SJSA1 (cell line): ENCODE results near the gene CNBP. TPM values are rescaled to one million over a fixed set of nuclear protein-coding genes. Genes with fewer than 3 reads are reported as not detected.

ENCODE experiments used
- DNase-seq, 2 experiments: peaks; one replicate each; pipeline ENCODE4 v3.0.0-alpha.2; 2015 to 2020; ENCODE audit warnings: low spot score in 2 of 2, low read depth in 1 of 2
- H3K27ac ChIP-seq: fragments of 250-450 bp; sonication (Bioruptor Pico); 2 replicates; pipeline ENCODE4 v1.5.1; 2020; ENCODE audit warnings: mild to moderate bottlenecking, moderate library complexity
- H3K27me3 ChIP-seq: fragments of 250-450 bp; sonication (Bioruptor Pico); replicated peaks from 2 replicates; pipeline ENCODE4 v1.5.1; 2020; ENCODE audit warnings: mild to moderate bottlenecking, moderate library complexity
- H3K36me3 ChIP-seq: fragments of 250-450 bp; sonication (Bioruptor Pico); 2 replicates; pipeline ENCODE4 v1.5.1; 2020; ENCODE audit warnings: mild to moderate bottlenecking
- H3K4me1 ChIP-seq: fragments of 250-450 bp; sonication (Bioruptor Pico); replicated peaks from 2 replicates; pipeline ENCODE4 v1.6.1; 2021; ENCODE audit warnings: mild to moderate bottlenecking
- H3K4me3 ChIP-seq: fragments of 250-450 bp; sonication (Bioruptor Pico); 2 replicates; pipeline ENCODE4 v1.5.1; 2020; ENCODE audit warnings: mild to moderate bottlenecking
- H3K9me3 ChIP-seq: fragments of 250-450 bp; sonication (Bioruptor Pico); replicated peaks from 2 replicates; pipeline ENCODE4 v1.5.1; 2020; ENCODE audit warnings: mild to moderate bottlenecking
- total RNA-seq: library from RNA; depleted of rRNA; stranded (reverse); fragments of >200 nt; shearing (Covaris generic); gene quantifications from 2 replicates; pipeline ENCODE4 v1.2.3, GENCODE V29; 2014

The CNBP gene
- total RNA-seq, 1 experiment from 2014 or later = 215 TPM

GRCh38 chr3:129132097-129132866 lies 51.4 kb downstream of the CNBP start:
- Histone ChIP-seq H3K4me3 (no peak overlapping the region), H3K4me1 (no peaks in the 10 kb centered on the region), H3K9me3 (no peaks in the 10 kb centered on the region), H3K27ac (no peak overlapping the region), H3K27me3 (no peaks in the 10 kb centered on the region), H3K36me3 (peaks cover 71% of the 10 kb centered on the region)
- DNase-seq = no peak

GRCh38 chr3:129131465-129132088 lies 52.1 kb downstream of the CNBP start:
- H3K4me3 ChIP-seq = no peak overlapping the region
- no peak overlapping the region for H3K27ac ChIP-seq
- H3K9me3 ChIP-seq = no peaks in the 10 kb centered on the region
- H3K27me3 ChIP-seq = no peaks in the 10 kb centered on the region
- no peaks in the 10 kb centered on the region for H3K4me1 ChIP-seq
- peaks cover 68% of the 10 kb centered on the region for H3K36me3 ChIP-seq
- no peak for DNase-seq

DNA sequence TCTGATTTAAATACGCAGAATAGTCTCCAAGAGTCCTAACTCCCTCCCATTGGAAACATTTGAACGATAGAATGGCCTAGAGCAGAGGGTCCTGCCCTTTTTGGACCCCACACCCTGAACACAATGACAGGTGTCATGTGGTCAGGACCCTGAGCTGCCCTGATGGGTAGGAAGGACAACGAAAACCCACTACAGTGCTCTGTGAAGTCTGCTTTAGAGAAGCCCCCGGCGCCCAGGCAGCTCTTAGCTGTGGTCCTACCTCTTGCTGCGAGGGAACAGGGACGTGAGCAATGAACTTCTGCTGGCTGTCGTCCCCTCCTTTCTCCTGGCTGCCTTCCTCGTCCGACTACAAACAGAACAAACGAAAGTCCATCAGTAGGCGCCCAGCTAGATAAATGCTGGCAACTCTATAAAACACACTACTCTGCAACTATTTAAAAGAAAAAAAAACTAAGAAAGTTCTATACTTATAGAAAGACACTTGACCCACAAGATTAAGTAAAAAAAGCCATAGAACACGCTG lies 53.3 kb downstream of the CNBP start:
- no peaks in the 10 kb centered on the region for H3K4me1 ChIP-seq
- no peaks in the 10 kb centered on the region for H3K9me3 ChIP-seq
- peaks cover 64% of the 10 kb centered on the region for H3K36me3 ChIP-seq
- no peak for DNase-seq
- H3K4me3 ChIP-seq = no peak overlapping the region
- no peaks in the 10 kb centered on the region for H3K27me3 ChIP-seq
- no peak overlapping the region for H3K27ac ChIP-seq

GRCh38 chr3:129128357-129129155 lies 55.1 kb downstream of the CNBP start:
- no peak overlapping the region for H3K27ac ChIP-seq
- H3K36me3 ChIP-seq = peaks cover 46% of the 10 kb centered on the region
- H3K9me3 ChIP-seq = no peaks in the 10 kb centered on the region
- H3K4me3 ChIP-seq = no peak overlapping the region
- no peaks in the 10 kb centered on the region for H3K27me3 ChIP-seq
- no peaks in the 10 kb centered on the region for H3K4me1 ChIP-seq
- no peak for DNase-seq

GRCh38 chr3:129126726-129127280 lies 56.9 kb downstream of the CNBP start:
- H3K36me3 ChIP-seq = peaks cover 31% of the 10 kb centered on the region
- H3K4me1 ChIP-seq = no peaks in the 10 kb centered on the region
- no peaks in the 10 kb centered on the region for H3K9me3 ChIP-seq
- no peak overlapping the region for H3K27ac ChIP-seq
- no peak for DNase-seq
- no peak overlapping the region for H3K4me3 ChIP-seq
- H3K27me3 ChIP-seq = no peaks in the 10 kb centered on the region

DNA sequence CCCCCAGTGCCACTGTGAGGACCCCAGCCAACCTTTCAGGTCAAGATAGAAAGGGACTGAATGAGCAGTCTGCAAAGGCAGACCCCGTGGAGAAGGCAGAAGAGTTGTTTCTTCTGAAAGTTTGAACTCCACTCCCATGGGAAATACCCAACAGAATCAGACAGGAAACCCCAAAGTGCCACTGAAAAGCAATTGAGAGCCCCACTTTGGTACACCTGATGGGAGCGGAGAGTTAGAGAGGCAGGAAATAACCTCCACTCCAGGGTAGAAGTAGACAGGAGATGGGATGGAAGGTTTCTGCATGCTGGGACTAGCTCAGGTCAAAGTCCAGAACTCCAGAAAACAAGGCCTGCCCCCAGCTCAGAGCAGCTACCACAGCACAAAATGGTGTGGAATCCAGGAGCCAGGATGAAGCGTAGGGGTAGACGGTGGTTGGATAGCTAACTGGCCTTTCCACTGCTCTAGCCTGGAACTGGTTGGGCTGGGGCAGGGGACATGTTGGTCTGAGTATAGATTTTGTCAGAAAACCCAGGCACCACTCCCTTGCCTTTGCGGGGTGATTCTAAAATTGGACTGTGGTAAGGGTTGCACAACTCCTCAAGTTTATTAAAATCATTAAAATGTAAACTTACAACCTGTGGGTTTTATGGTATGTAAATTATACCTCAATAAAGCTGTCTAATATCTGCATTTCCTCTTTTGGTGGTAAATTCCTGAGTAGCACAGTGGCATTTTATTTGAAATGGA lies 60.2 kb downstream of the CNBP start:
- Histone ChIP-seq H3K36me3 (no peaks in the 10 kb centered on the region; the same call in 1 of the 2 replicates), H3K4me1 (peaks cover 10% of the 10 kb centered on the region), H3K27me3 (no peaks in the 10 kb centered on the region), H3K27ac (no peak overlapping the region), H3K9me3 (no peaks in the 10 kb centered on the region), H3K4me3 (no peak overlapping the region)
- DNase-seq = no peak

DNA sequence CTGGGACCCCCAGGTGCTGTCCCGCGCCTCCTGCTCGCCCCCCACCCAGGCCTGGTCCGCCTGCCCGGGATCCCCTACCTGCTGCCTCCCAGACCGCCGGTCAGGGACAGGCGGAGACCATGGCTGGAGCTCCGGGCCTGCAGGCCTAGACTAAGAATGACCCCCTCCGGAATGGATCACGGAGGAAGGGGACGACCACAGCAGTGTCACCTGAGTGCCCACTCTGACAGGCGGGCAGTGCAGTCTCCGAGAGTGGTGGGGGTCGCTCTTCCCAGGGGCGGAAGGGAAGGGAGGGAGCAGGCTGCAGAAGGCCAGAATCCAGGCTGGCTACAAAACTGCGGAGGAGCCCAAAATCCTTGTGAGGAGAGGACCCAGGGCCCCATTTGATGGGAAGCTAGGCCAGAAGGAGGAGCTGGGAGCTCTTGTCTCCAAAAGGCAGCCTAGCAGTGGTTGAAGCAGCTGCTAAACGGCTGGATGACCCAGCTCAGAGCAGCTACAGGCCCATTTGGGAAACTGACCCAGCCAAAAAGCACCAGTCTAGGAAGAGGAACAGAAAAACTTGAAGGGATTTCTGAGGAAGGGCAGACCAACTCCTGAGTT lies 61.2 kb downstream of the CNBP start:
- H3K27me3 ChIP-seq = no peaks in the 10 kb centered on the region
- no peak overlapping the region for H3K4me3 ChIP-seq
- H3K27ac ChIP-seq = no peak overlapping the region
- H3K36me3 ChIP-seq = peaks cover 9% of the 10 kb centered on the region
- DNase-seq = no peak
- H3K4me1 ChIP-seq = peaks cover 10% of the 10 kb centered on the region
- no peaks in the 10 kb centered on the region for H3K9me3 ChIP-seq

DNA sequence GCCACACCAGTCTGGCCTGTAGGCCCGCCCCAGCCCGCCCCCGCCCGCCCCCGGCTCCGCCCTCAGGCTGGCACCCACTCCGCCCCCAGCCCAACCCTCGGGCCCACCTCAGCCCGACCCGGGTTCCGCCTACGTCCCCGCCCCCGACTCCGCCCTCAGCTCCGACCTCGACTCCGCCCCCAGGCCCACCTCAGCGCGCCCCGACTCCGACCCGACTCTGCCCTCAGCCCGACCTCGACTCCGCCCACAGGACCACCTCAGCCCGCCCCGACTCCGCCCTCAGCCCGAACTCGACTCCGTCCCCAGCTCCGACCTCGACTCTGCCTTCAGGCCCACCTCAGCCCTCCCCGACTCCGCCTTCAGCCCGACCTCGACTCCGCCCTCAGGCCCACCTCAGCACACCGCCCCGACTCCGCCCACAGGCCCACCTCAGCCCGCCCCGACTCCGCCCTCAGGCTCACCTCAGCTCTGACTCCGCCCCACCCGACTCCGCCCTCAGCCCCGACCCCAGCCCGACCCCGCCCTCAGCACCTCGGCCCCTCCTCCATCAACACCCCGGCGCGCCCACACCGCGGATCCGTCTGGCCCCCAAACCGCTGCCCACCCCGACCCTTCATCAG lies 61.8 kb downstream of the CNBP start, which contains the start of gene RAB43:
Gene RAB43 (minus strand): TSS at position 13 of the 620 bp plus-strand sequence. CDS start 315 bp downstream, outside the sequence.
- H3K4me1 ChIP-seq = peaks cover 10% of the 10 kb centered on the region
- H3K27ac ChIP-seq = peak within 1 kb of the TSS; percentile 16; the same call in 1 of the 2 replicates
- H3K27me3 ChIP-seq = no peaks in the 10 kb centered on the region
- peak; percentile 54 to 88 for DNase-seq
- H3K9me3 ChIP-seq = no peaks in the 10 kb centered on the region
- H3K4me3 ChIP-seq = peak within 1 kb of the TSS; percentile 67
- peaks cover 13% of the 10 kb centered on the region for H3K36me3 ChIP-seq

DNA sequence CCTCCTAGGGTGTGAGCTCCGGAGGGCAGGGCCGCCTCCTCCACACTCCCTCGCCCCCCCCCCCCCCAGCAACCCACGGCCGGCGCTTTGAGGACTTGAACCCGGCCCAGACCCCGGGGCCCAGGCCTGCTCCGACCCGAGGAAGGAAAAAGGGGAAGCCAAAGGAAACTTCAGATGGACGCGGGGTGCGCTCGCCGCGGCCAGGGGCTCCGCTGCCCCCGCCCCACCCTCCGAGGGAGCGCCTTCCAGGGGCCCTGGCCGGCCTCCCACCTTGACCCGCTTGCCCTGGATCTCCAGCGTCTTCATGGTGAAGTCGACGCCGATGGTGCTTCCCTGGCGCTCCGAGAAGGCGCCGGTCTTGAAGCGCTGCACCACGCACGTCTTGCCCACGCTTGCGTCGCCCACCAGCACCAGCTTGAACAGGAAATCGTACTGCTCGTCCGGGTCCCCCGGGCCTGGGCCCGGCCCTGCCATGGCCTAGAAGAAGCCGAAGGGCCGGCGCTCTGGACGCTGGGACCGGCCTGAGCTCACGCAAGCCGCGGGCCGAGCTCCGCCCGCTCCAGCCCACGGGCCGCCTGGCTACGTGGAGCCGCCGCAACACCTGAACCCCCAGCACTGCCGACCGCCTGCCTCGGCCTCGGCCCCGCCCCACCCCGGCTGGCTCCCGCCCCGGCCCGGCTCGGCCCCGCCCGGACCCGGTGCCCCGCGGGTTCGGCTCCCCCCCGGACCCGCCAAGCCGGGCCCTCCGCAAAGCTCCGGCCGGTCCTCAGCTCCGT lies 62.5 kb downstream of the CNBP start:
- Histone ChIP-seq H3K9me3 (no peaks in the 10 kb centered on the region), H3K36me3 (peaks cover 13% of the 10 kb centered on the region)
- peak in 1 of 2 experiments; percentile 38 for DNase-seq

GRCh38 chr3:129120254-129121004 lies 63.3 kb downstream of the CNBP start:
- peak overlapping the region; percentile 67 for H3K4me3 ChIP-seq
- peaks cover 10% of the 10 kb centered on the region for H3K4me1 ChIP-seq
- H3K27me3 ChIP-seq = no peaks in the 10 kb centered on the region
- H3K36me3 ChIP-seq = peaks cover 13% of the 10 kb centered on the region
- peak overlapping the region; percentile 42 for H3K27ac ChIP-seq
- DNase-seq = peak; percentile 83 to 88
- no peaks in the 10 kb centered on the region for H3K9me3 ChIP-seq

More for the DNA sequence above, 62.5 kb downstream of the CNBP start:
- H3K4me3 ChIP-seq = peak overlapping the region; percentile 67
- peak overlapping the region; percentile 16; the same call in 1 of the 2 replicates for H3K27ac ChIP-seq
- H3K4me1 ChIP-seq = peaks cover 10% of the 10 kb centered on the region
- H3K27me3 ChIP-seq = no peaks in the 10 kb centered on the region
